ENCODE data around the gene ATP5PD.

ATP5PD gene

DNA sequence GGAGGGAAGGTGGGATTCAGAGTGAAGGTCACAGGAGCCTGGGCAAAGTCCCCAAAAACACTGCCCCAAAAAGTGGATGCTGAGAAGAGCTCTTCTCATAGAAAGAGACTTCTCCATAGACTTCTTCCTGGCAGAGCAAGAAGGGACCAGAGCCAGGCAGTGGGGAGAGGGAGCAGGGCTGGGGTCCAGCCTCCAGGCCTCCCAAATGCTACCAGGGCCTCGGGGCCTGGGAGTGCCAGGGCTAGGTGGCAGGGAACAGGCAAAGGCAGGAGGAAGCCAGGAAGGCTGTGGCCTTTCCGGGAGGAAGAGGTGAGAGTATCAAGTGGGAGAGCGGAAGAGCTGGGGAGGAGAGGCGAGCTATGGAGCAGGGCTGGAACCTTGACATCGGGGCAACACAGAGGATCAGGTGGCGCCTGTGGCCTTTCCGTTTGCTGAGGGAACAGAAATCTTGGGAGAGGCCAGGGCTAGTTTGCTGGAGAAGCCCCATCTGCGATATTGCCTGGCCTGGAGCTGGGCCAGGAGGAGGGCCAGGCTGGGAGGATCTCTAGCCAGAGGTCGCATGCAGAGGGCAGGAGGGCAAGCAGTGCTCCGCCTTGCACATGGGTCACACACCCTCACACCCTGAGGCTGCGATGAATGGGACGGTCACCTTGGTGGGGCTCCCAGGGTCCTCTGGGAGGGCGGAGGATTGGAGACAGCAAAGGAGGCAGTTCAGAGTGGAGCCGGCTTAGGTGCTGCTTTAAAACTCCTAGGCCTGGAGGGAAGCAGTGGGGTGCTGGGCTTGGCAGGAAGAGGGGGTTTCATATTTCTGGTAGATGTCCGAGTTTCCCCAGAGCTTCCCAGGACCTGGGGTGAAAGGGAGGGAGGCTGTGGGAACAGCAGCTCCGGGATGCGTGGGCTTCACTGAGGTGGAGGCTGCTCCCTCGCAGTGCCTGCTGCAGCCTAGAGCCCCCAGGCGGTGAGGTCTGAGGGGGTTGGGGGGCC, 44.4 kb upstream of the ATP5PD start:
- no peak overlapping the region for H3K4me3 ChIP-seq (ENCODE audit: low read depth, low read length)
- H3K36me3 ChIP-seq, result no peaks in the 10 kb centered on the region
- no peak for DNase-seq
- no peaks in the 10 kb centered on the region for H3K27me3 ChIP-seq
- TF ChIP-seq, protein P1, sequence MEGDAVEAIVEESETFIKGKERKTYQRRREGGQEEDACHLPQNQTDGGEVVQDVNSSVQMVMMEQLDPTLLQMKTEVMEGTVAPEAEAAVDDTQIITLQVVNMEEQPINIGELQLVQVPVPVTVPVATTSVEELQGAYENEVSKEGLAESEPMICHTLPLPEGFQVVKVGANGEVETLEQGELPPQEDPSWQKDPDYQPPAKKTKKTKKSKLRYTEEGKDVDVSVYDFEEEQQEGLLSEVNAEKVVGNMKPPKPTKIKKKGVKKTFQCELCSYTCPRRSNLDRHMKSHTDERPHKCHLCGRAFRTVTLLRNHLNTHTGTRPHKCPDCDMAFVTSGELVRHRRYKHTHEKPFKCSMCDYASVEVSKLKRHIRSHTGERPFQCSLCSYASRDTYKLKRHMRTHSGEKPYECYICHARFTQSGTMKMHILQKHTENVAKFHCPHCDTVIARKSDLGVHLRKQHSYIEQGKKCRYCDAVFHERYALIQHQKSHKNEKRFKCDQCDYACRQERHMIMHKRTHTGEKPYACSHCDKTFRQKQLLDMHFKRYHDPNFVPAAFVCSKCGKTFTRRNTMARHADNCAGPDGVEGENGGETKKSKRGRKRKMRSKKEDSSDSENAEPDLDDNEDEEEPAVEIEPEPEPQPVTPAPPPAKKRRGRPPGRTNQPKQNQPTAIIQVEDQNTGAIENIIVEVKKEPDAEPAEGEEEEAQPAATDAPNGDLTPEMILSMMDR (IDR thresholded peaks at IDR 0.05; ENCODE audit: low read depth, low read length), result no peak
- no peaks in the 10 kb centered on the region for H3K9me3 ChIP-seq
- H3K4me1 ChIP-seq, result no peaks in the 10 kb centered on the region

DNA sequence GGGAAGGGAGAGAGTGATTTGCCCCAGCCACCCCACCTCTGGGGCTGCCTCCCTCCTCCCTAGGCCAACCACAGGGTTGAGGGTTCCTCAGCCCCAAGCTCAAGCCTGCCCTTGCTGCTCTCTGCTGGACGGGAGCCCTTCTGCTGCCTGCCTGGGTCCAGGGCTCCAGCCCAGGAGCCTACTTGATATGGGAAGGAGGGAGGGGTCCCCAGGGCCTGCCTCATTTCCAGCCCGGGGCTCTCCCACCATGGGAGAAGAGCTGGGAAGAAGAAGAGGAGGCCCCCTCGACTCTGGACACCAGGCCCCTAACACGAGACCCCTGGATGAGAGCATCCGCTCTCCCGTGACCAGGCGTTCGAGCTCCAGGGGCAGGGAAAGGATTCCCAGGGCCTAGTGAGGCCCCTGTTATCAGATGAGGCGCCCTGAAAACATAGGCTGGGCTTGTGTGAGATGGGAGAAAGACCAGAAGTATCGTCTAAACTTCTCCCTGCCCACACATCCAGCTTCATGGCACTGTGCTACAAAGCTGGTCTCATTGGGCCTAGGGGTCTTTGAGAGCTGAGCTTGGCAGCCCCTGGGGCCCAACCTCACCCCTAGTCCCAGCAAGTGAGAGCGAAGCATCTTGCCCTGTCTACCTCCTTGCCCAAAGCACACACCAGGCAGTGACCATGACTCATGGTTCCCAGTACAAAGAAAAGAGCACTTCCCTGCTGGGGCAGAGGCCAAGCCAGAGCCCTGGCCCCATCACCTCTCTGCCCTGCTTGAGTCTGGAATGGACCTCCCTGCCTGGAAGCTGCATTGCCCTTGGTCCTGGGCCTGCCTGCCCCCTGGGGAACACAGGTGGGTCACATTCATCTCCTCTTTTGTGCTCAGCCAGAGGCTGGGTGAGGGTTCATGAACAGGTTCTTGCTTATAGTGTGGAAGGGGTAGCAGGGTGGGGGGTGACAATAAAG, 42.0 kb upstream of the ATP5PD start:
- Histone ChIP-seq H3K9me3 (no peaks in the 10 kb centered on the region), H3K4me3 (ENCODE audit: low read depth, low read length) (no peak overlapping the region), H3K4me1 (no peaks in the 10 kb centered on the region), H3K36me3 (no peaks in the 10 kb centered on the region), H3K27me3 (no peaks in the 10 kb centered on the region)
- TF ChIP-seq, protein P1 (IDR thresholded peaks at IDR 0.05; ENCODE audit: low read depth, low read length), result no peak
- DNase-seq, result no peak

DNA sequence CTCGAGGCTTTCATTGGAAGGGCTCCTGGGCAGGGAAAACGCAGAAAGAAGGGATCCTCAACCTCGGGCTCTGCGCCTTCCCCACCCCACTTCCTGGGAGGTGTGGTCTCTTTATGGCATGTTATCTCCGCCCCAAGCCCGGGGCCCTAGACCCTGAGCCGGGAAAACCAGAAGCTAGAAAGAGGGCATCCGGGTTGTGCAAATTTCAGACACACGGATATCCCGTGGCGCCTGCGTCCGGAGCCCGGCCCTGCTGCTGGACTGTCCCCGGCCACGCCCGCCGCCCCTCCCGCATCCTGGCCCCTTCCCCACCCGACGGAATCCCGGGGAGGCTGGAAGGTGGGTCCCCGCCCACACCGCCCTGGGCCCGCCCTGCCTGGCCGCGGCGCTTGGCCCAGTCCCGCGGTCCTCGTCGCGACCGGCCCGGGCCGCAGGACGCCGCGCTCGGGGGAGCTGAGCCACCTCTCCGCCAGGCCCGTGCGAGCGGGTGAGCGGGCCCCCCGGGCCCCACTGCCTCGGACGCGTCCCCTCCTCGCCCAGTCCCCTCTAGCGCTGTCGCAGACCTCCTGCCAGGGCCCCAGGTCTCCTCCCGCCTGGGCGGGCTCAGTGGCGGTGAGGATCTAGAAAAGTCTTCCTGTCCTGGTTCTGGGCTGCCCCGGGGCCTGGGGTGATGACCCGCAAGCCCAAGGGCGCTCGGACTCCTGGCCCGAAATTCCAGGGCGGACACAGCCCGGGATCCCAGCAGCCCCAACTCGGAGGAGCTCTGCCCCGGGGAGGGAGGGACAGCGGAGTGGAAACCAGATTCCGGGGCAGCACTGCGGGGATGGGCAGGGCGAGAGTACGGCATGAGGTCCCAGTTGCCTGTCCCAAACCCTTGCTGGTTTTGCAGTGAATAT, 41.0 kb upstream of the ATP5PD start, which contains the start of gene SLC16A5:
TSS of gene SLC16A5 (plus strand) at position 397 of the 896 bp plus-strand sequence. CDS start 5,683 bp downstream, outside the sequence.
- no peaks in the 10 kb centered on the region for H3K36me3 ChIP-seq
- H3K27me3 ChIP-seq, result no peaks in the 10 kb centered on the region
- no peaks in the 10 kb centered on the region for H3K4me1 ChIP-seq
- H3K4me3 ChIP-seq (ENCODE audit: low read depth, low read length), result peak within 1 kb of the TSS; percentile 28
- DNase-seq, result peak; percentile 37
- H3K9me3 ChIP-seq, result no peaks in the 10 kb centered on the region
- TF ChIP-seq, protein P1 (IDR thresholded peaks at IDR 0.05; ENCODE audit: low read depth, low read length), result no peak

DNA sequence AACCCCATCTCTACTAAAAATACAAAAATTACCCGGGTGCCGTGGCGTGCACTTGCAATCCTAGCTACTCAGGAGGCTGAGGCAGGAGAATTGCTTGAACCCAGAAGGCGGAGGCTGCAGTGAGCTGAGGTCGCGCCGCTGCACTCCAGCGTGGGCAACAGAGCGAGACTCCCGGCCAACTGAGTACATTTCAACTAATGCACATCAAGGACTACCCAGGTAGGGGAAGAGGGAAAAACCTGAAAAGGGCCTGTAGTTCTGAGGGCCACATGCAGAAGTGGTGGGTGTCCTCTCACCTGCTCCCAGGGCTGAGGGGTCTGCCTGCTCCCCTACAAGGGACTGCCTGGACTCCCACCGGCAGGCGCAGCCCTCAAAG, 40.4 kb upstream of the ATP5PD start:
- H3K4me1 ChIP-seq, result no peaks in the 10 kb centered on the region
- H3K27me3 ChIP-seq, result no peaks in the 10 kb centered on the region
- DNase-seq, result no peak
- no peaks in the 10 kb centered on the region for H3K9me3 ChIP-seq
- peak overlapping the region; percentile 28 for H3K4me3 ChIP-seq (ENCODE audit: low read depth, low read length)
- TF ChIP-seq, protein P1 (IDR thresholded peaks at IDR 0.05; ENCODE audit: low read depth, low read length), result no peak
- H3K36me3 ChIP-seq, result no peaks in the 10 kb centered on the region

DNA sequence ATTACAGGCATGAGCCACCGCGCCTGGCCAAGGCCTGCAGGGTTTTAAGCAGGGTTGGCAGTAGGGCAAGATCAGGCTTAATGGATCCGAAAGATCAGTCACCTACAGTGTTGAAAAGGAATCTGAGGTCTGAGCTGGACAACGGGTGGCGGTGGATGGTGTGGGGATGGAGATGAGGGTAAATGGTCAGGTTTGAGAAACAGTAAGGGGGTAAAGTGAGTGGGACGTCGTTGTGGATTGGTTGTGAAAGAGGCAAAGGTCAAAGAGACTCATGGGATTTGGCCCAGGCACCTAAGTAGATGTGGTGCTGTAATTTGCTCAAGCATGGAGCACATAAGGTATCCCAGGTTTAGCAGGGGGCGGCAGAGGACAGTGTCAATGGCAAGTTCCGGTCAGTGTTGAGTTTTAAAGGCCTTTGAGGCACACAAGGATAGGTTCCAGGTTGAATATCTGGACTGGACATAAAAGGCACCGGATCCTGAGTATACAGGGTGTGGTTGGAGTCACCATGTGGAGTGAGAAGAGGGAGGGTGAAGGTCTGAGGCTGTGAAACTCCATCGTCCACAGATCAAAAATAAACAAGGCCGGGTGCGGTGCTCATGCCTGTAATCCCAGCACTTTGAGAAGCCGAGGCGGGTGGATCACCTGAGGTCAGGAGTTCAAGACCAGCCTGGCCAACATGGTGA, 39.9 kb upstream of the ATP5PD start:
- H3K4me3 ChIP-seq (ENCODE audit: low read depth, low read length), result no peak overlapping the region
- no peak for DNase-seq
- TF ChIP-seq, protein P1 (IDR thresholded peaks at IDR 0.05; ENCODE audit: low read depth, low read length), result no peak

More for the DNA sequence above, 39.9 kb upstream of the ATP5PD start:
- Histone ChIP-seq H3K27me3 (no peaks in the 10 kb centered on the region), H3K36me3 (no peaks in the 10 kb centered on the region), H3K9me3 (no peaks in the 10 kb centered on the region), H3K4me1 (no peaks in the 10 kb centered on the region)

Data from BE2C (cell line).